ENCODE measurements around the gene TMEM207. TPM values are rescaled to one million over a fixed set of nuclear protein-coding genes. Genes with fewer than 3 reads are reported as not detected.
"Not testable (repeated sequence)": the region's sequence is repeated elsewhere in the genome, so short reads cannot be mapped to it uniquely, and the experiment has no call there.

Gene TMEM207
- not detected for total RNA-seq
- long read RNA-seq, donor 1 = 0 reads
- long read RNA-seq, donor 2 = 0 reads

DNA sequence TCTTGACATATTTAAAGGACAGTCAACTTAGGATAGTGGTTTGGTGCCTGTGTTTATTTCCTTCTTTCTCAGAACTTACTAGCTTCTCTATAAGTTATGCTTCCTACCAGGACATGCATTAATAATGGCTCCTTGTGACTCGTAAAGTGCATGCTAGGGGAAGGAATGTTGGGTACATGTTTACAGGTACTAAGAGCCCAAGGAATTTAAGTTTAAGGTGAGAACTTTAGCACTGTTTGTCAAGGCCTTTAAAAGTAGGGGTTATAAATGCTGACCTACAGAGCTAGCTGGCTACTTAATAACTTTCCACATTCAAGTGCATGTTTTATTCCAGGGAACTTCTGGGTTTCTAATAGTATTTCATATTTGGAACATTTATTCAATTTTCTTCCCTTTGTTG lies at the start of gene TMEM207:
TMEM207 (minus strand) TSS at position 101 of the 400 bp plus-strand sequence; CDS start at position 9, 92 bp downstream.
- DNase-seq (ENCODE audit: low spot score) = no peak
- intact Hi-C loops (cut with DNase I) = no loop called here

GRCh38 chr3:190499122-190499521 lies 49.4 kb upstream of the TMEM207 start:
- DNase-seq (ENCODE audit: low spot score) = no peak
- intact Hi-C loops (cut with DNase I) = no loop called here

- intact Hi-C loops (cut with DNase I) = no loop called here
Observed at GRCh38 chr3:190498293-190498692, 48.6 kb upstream of the TMEM207 start.

GRCh38 chr3:190497811-190498210 lies 48.1 kb upstream of the TMEM207 start:
- DNase-seq (ENCODE audit: low spot score) = no peak
- intact Hi-C loops (cut with DNase I) = no loop called here

More at GRCh38 chr3:190498293-190498692, 48.6 kb upstream of the TMEM207 start:
- no peak for DNase-seq (ENCODE audit: low spot score)

GRCh38 chr3:190496859-190497258 lies 47.2 kb upstream of the TMEM207 start:
- intact Hi-C loops (cut with DNase I) = no loop called here
- DNase-seq (ENCODE audit: low spot score) = no peak

DNA sequence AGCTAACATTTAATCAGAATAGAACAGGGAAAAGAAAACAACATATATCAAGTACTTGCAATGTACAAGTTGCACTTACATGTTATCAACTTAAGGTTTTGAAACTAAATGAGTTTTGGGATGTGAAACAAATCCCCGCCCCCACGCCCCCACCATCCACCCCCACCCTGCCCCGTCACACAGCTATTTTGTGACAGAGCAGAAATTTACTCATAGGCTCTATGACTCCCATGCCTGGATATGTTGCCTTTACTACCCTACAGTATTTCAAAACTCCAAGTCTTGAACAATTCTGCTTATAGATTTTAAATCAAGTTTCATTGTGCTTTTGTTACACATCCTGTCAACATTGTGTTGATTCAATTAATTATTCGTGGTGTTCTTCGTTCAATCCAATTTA lies 46.1 kb upstream of the TMEM207 start:
- DNase-seq (ENCODE audit: low spot score) = no peak
- intact Hi-C loops (cut with DNase I) = no loop called here

GRCh38 chr3:190495354-190495753 lies 45.7 kb upstream of the TMEM207 start:
- DNase-seq (ENCODE audit: low spot score) = no peak
- intact Hi-C loops (cut with DNase I) = no loop called here

- intact Hi-C loops (cut with DNase I) = no loop called here
Observed at GRCh38 chr3:190494907-190495306, 45.2 kb upstream of the TMEM207 start.

GRCh38 chr3:190492966-190493365 lies 43.3 kb upstream of the TMEM207 start:
- intact Hi-C loops (cut with DNase I) = no loop called here
- no peak for DNase-seq (ENCODE audit: low spot score)

More at GRCh38 chr3:190494907-190495306, 45.2 kb upstream of the TMEM207 start:
- DNase-seq (ENCODE audit: low spot score) = no peak

DNA sequence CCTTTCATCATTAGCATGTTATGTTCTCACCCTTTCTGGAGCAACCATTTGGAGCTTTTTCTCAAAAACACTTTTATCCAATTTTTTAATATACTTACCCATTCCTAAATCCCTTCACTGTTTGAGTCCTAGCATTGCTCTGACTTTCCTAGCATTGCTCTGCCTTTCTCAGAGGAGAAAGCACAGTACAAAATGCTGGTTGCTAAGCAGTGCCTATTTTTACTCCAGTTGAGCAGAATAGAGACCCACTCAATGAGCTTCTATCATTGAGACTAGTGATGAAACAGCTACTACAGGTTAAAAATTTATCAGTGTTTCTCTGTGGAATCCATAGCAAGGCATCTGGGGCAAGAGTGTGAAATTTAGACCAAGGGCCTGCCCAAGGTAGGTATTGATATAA lies 42.4 kb upstream of the TMEM207 start:
- DNase-seq (ENCODE audit: low spot score) = no peak
- intact Hi-C loops (cut with DNase I) = no loop called here

DNA sequence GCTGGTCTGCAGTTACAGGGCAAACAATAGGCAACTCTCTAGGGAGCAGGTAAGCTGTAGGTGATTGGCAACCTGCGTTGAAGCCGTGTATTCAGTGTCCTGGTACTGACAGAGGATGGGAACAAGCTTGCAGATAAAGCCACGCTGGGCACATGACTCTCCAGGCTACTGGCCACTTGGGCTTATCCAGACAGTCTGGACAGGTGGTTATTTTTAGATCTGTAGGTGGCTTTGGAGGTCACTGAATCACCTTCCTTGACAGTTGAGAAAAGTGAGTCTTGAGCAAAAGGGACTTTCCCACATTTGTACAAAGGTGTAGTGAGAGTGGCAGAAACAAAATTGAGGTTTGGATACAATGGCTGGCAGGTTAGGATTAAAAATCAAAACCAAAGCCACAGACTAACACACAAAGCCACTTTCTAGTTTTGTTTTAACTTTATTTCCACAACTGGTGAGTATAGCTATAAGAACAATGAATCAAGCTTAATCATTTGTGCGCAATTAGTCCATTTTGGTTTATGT lies 41.9 kb upstream of the TMEM207 start:
- intact Hi-C loops (cut with DNase I) = no loop called here
- DNase-seq (ENCODE audit: low spot score) = no peak

DNA sequence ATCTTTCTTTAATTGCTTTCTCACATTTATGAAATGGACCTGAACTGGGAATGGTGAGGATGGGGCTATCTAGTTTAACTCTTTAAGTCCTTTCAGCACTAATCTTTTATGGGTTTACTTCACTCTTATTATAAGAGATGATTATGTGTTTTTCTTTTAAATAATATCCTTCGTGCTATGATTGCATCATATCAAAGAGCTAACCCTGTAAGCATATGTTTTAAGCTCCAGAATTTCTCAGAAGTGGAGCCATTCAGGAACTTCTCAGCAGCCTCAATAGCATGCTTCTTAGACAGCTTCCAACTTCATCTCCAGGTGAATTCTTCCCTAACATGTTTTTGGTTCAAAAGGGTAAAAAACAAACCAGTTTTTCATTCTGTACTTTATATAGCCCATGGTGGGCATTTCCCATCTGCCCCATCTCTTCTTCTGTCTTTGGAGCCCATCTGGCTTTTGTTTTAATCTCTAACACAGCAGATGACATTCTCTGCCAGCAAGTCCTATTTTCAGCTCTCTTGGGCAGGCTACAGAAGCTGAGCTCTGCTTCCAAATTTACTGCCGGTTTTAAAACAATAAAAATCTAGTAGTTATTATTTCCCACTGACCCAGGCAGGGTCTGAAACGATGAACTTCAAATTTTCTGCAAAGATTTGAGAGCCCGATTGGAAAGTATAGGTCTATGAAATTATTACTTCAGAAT lies 37.4 kb upstream of the TMEM207 start:
- intact Hi-C loops (cut with DNase I) = no loop called here
- no peak for DNase-seq (ENCODE audit: low spot score)

- intact Hi-C loops (cut with DNase I) = no loop called here
- no peak for DNase-seq (ENCODE audit: low spot score)
Observed at GRCh38 chr3:190486533-190486864, 36.8 kb upstream of the TMEM207 start.

- DNase-seq (ENCODE audit: low spot score) = no peak
- intact Hi-C loops (cut with DNase I) = no loop called here
Observed at GRCh38 chr3:190485830-190486532, 36.3 kb upstream of the TMEM207 start.

DNA sequence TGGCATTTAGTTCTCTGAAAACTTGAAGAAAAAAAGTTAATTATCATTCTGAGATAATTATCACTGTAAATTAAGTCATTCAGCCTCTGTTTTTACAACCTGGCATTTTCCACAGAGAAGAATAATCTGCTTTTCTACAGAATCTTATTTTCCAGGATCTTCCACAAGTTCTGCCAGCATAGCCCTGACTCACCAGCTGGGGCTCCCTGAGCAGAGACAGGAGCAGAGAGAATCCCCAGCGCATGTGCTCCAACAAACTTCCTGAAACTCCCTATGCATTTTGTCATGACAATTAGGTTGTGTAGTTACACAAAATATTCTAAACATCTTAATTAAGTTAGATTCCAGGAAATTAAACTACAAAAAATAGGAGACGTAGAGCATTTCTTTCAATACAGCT lies 32.1 kb upstream of the TMEM207 start:
- DNase-seq (ENCODE audit: low spot score) = no peak
- intact Hi-C loops (cut with DNase I) = no loop called here

DNA sequence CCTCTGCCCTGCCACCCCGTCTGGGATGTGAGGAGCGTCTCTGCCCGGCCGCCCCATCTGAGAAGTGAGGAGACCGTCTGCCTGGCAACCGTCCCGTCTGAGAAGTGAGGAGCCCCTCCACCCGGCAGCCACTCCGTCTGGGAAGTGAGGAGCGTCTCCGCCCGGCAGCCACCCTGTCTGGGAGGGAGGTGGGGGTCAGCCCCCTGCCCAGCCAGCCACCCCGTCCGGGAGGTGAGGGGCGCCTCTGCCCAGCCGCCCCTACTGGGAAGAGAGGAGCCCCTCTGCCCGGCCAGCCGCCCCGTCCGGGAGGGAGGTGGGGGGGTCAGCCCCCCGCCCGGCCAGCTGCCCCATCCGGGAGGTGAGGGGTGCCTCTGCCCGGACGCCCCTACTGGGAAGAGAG lies 23.6 kb upstream of the TMEM207 start:
- intact Hi-C loops (cut with DNase I); DNase-seq (ENCODE audit: low spot score): not testable (repeated sequence)

DNA sequence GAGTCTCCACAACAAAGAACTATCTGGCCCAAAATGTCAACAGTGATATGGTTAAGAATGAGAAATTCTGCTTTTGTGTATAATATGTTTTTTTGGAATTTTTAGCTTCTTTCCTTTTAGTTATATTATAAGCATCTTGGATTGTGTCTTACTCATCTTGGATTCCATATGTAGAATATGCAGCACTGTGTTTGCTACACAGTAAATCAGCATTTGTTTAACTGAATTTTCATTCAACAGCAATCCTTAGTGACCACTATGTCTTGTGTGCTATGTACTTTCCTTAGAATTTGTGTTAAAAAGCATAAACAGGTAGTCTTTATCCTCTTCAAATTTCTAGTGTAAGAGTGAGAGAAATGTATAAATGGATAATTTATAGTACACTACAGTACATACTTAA lies 18.2 kb upstream of the TMEM207 start:
- no peak for DNase-seq (ENCODE audit: low spot score)
- intact Hi-C loops (cut with DNase I) = no loop called here

- intact Hi-C loops (cut with DNase I) = no loop called here
- no peak for DNase-seq (ENCODE audit: low spot score)
Observed at GRCh38 chr3:190458040-190458439, 8.3 kb upstream of the TMEM207 start.

GRCh38 chr3:190456770-190457169 lies 7.1 kb upstream of the TMEM207 start:
- intact Hi-C loops (cut with DNase I) = no loop called here

GRCh38 chr3:190455828-190456227 lies 6.1 kb upstream of the TMEM207 start:
- intact Hi-C loops (cut with DNase I) = no loop called here
- DNase-seq (ENCODE audit: low spot score) = no peak

More at GRCh38 chr3:190456770-190457169, 7.1 kb upstream of the TMEM207 start:
- no peak for DNase-seq (ENCODE audit: low spot score)

DNA sequence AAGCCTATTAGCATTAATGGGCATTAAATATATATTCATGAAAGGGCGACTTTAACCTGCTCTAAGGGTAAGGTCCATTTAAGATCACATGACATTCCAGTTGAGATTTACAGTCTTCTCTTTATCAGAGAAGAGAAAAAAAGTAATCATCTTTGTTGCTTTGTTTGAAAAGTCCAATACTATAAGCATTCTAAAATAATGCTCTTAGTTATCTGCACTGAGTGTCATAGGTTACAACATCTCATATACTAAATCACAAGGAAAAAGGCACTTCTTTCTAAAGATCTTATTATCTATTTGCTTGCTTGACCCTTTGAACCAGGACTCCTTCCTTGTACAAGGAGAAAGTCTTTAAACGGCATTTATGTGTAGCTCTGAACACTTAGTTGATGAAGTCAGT lies 1.4 kb downstream of the TMEM207 start:
- intact Hi-C loops (cut with DNase I) = no loop called here
- DNase-seq (ENCODE audit: low spot score) = no peak
